HCT116 (cell line): ENCODE data around the gene PPP4R3A. TPM values are rescaled to one million over a fixed set of nuclear protein-coding genes. Genes with fewer than 3 reads are reported as not detected.

Source experiments
- ATAC-seq: fragments of 200-7000 bp; cut with Tn5 transposase; 2 replicates; pipeline ENCODE4 v1.9.1; 2020; ENCODE audit warnings: mild to moderate bottlenecking, moderate library complexity
- BruUV-seq: library from RNA; stranded (reverse); fragments of 400-500 nt; replicated peaks from 2 replicates; lab custom pipeline; 2021; lab: Mats Ljungman, UMichigan
- CTCF ChIA-PET: fragments of 300-600 bp; sonication (Branson Sonifier 250); formaldehyde crosslinking; loops from one replicate; lab custom pipeline; 2021; ENCODE audit warnings: antibody characterized with exemption; lab: Charles Lee
- POLR2A ChIA-PET: fragments of 300-600, 350-600 bp; sonication (Branson Sonifier 250); formaldehyde crosslinking; loops from one replicate; lab custom pipeline; 2021; ENCODE audit warnings: antibody characterized with exemption; lab: Charles Lee
- RAD21 ChIA-PET, 2 experiments: fragments of 300-600 bp; sonication (Branson Sonifier 250); formaldehyde crosslinking; loops; one replicate each; lab custom pipeline; 2023; ENCODE audit warnings: low total read pairs in 2 of 2; ENCODE audit not compliant: uncharacterized antibody in 2 of 2, unreplicated experiment in 2 of 2, low non-redundant PET in 1 of 2; lab: Charles Lee
- DNase-seq: peaks from one replicate; pipeline ENCODE4 v3.0.0-alpha.2; 2010; ENCODE audit warnings: low read depth, low spot score
- H2AFZ ChIP-seq: fragments of 200-600 bp; shearing (Covaris generic), sonication (generic); 2 replicates; pipeline ENCODE4 v1.6.1; 2017; ENCODE audit warnings: low read depth, mixed run types, mixed read lengths, antibody characterized with exemption, low read length; ENCODE audit not compliant: poor library complexity, severe bottlenecking
- H3K27ac ChIP-seq: 2 replicates; pipeline ENCODE4 v1.5.1; 2012; ENCODE audit warnings: low read depth, low read length
- H3K27me3 ChIP-seq: fragments of 200-600 bp; sonication (generic); 2 replicates; pipeline ENCODE4 v1.6.1; 2016; ENCODE audit warnings: mixed run types, low read length, mixed read lengths; ENCODE audit not compliant: insufficient read depth
- H3K36me3 ChIP-seq, 2 experiments: fragments of 200-500 bp in 1 of 2; fragments of 200-600 bp in 1 of 2; sonication (Bioruptor generic) in 1 of 2; sonication (generic) in 1 of 2; 2 replicates each; pipeline versions ENCODE4 v1.5.1 to v1.6.1; 2014 to 2016; ENCODE audit warnings: low read length in 2 of 2, inconsistent platforms in 1 of 2, mixed read lengths in 1 of 2, mixed run types in 1 of 2; ENCODE audit not compliant: insufficient read depth in 2 of 2, control insufficient read depth in 1 of 2
- H3K4me1 ChIP-seq, 2 experiments: fragments of 200-600 bp in 1 of 2; sonication (generic) in 1 of 2; 2 replicates each; pipeline versions ENCODE4 v1.5.1 to v1.6.1; 2012 to 2017; ENCODE audit warnings: low read length in 2 of 2, inconsistent platforms in 1 of 2, mild to moderate bottlenecking in 1 of 2, mixed read lengths in 1 of 2, mixed run types in 1 of 2, moderate library complexity in 1 of 2; ENCODE audit not compliant: insufficient read depth in 2 of 2, control insufficient read depth in 1 of 2
- H3K4me2 ChIP-seq: fragments of 200-600 bp; sonication (generic); 2 replicates; pipeline ENCODE4 v1.6.1; 2017; ENCODE audit warnings: mixed run types, low read length, mixed read lengths
- H3K4me3 ChIP-seq, 2 experiments: fragments of 200-600 bp in 1 of 2; sonication (generic) in 1 of 2; replicated peaks in 1 of 2; 2 replicates each; pipeline ENCODE4 v1.5.1; 2011 to 2016; ENCODE audit warnings: low read length in 2 of 2, control low read depth in 1 of 2, low read depth in 1 of 2, mild to moderate bottlenecking in 1 of 2, mixed read lengths in 1 of 2, mixed run types in 1 of 2
- H3K79me2 ChIP-seq: fragments of 200-600 bp; sonication (generic); 2 replicates; pipeline ENCODE4 v1.6.1; 2017; ENCODE audit warnings: mild to moderate bottlenecking, mixed run types, low read length, moderate library complexity, mixed read lengths; ENCODE audit not compliant: insufficient read depth
- H3K9ac ChIP-seq: fragments of 200-600 bp; sonication (generic); 2 replicates; pipeline ENCODE4 v1.6.1; 2016; ENCODE audit warnings: low read length, mixed read lengths
- H3K9me2 ChIP-seq: fragments of 200-600 bp; sonication (generic), shearing (Covaris generic); 2 replicates; pipeline ENCODE4 v1.6.1; 2017; ENCODE audit warnings: mixed run types, mild to moderate bottlenecking, moderate library complexity; ENCODE audit not compliant: insufficient read depth
- H3K9me3 ChIP-seq, 2 experiments: fragments of 200-500 bp in 1 of 2; fragments of 200-600 bp in 1 of 2; sonication (Bioruptor generic) in 1 of 2; sonication (generic) in 1 of 2; 2 replicates each; pipeline ENCODE4 v1.6.1; 2014 to 2017; ENCODE audit warnings: low read length in 2 of 2, mixed read lengths in 2 of 2, inconsistent platforms in 1 of 2, low read depth in 1 of 2, mild to moderate bottlenecking in 1 of 2, mixed run types in 1 of 2, moderate library complexity in 1 of 2; ENCODE audit not compliant: control insufficient read depth in 1 of 2, insufficient read depth in 1 of 2
- H4K20me1 ChIP-seq: fragments of 200-600 bp; sonication (generic), shearing (Covaris generic); 2 replicates; pipeline ENCODE4 v1.6.1; 2017; ENCODE audit warnings: mixed run types, mild to moderate bottlenecking, moderate library complexity; ENCODE audit not compliant: insufficient read depth
- CBX3 ChIP-seq: IDR thresholded peaks from 2 replicates; pipeline ENCODE4 v1.6.1; 2012; ENCODE audit warnings: low read depth
- EZH2phosphoT487 ChIP-seq: fragments of 200-600 bp; IDR thresholded peaks from 2 replicates; pipeline ENCODE4 v1.6.1; 2018; ENCODE audit warnings: antibody characterized with exemption, borderline replicate concordance
- FOSL1 ChIP-seq: IDR thresholded peaks from 2 replicates; pipeline ENCODE4 v1.6.1; 2012; ENCODE audit warnings: low read depth
- POLR2A ChIP-seq: IDR thresholded peaks from 2 replicates; pipeline ENCODE4 v1.7.0; 2011; ENCODE audit warnings: borderline replicate concordance; ENCODE audit not compliant: insufficient read depth, insufficient read length; ENCODE audit errors: extremely low read depth
- POLR2AphosphoS5 ChIP-seq: IDR thresholded peaks from 2 replicates; pipeline ENCODE4 v1.6.1; 2011; ENCODE audit warnings: mild to moderate bottlenecking, low read depth, low read length, moderate library complexity
- TCF7L2 ChIP-seq: IDR thresholded peaks from 2 replicates; pipeline ENCODE4 v1.7.0; 2011; ENCODE audit warnings: borderline replicate concordance, inconsistent platforms; ENCODE audit not compliant: insufficient read depth, insufficient read length; ENCODE audit errors: extremely low read depth
- ZNF274 ChIP-seq: fragments of 200-500 bp; sonication (Bioruptor generic); IDR thresholded peaks from 2 replicates; pipeline ENCODE4 v1.6.1; 2014; ENCODE audit warnings: mild to moderate bottlenecking, low read depth, low read length, inconsistent platforms
- intact Hi-C: fragments of 100-400 bp; cut with micrococcal nuclease; formaldehyde crosslinking; loops from 2 replicates; pipeline ENCODE4 v1.10.0; 2022
- total RNA-seq: library from RNA; stranded (reverse); gene quantifications from one replicate; pipeline ENCODE4 v1.2.1, GENCODE V29; 2021; ENCODE audit not compliant: unreplicated experiment
- TF ChIP-seq, protein P1 (sequence below): IDR thresholded peaks from 2 replicates; pipeline ENCODE4 v1.6.1; 2012

PPP4R3A gene
- total RNA-seq, 1 experiment from 2014 or later: 67.7 TPM

DNA sequence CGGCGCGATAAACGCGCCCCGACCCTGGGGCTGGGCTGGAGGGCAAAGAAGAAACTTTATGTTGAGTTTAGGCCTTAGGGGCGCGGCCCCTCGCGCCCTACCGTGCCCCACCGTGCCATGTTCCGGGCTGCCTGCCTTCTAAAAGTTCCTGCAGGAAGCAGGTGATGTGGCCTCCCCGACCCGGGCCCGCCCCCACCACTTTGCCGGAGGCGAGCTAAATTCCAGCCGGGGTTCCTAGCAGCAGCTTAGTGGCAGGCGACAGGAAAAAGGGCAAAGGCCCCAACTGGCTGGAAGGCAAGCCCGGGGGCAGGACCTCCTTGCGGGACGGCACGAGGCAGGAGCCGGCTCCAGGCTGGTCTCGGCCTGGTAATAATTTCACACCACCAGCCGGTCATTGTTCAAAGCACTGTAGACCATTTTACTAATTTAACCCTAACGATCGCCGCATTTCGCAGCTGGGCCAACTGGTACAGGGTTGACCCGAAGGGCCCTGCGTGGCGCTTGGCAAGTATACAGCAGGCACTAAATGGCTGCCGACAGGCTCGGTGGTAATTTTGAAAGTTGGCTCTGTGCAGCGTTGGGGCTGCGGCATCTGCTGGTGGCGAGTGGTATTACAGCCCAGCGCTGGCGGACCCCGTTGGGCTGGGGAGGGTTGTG, 91.6 kb downstream of the PPP4R3A start (continued):
- no peak for TF ChIP-seq POLR2AphosphoS5
- no peak for TF ChIP-seq ZNF274
- no peak for TF ChIP-seq FOSL1
- no peak for TF ChIP-seq EZH2phosphoT487

DNA sequence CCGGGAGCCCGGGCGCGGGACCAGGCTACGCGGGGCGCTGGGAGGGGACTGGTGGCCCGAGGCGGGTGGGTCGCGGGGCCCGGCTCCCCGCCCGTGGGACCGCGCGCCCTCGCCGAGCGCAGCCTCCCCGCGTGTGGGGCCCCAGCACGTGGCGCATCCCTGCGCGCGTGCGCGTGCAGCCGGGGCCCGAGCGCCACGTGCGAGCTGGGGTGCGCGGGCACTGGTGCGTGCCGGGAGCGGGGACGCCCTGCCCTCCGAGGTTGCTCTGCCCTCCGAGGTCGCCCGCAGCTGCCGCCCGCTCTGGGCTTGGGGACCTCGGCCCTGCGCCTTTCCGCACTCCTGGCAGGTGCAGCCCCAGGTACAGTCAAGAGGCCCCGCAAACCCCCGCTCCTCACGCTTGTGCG, 92.1 kb downstream of the PPP4R3A start:
- Histone ChIP-seq H3K27ac (peak overlapping the region; percentile 60; the same call in 1 of the 2 replicates), H3K9me2 (no peaks in the 10 kb centered on the region), H3K4me2 (peak overlapping the region; percentile 49), H3K27me3 (no peaks in the 10 kb centered on the region), H3K36me3 (no peaks in the 10 kb centered on the region), H3K9me3 (no peaks in the 10 kb centered on the region), H3K9ac (peak overlapping the region; percentile 38; the same call in 1 of the 2 replicates), H3K79me2 (peaks cover 10% of the 10 kb centered on the region; the same call in 1 of the 2 replicates), H2AFZ (peak overlapping the region; percentile 37), H4K20me1 (no peaks in the 10 kb centered on the region), H3K4me3 (no peak overlapping the region; a peak in 1 of 4 replicates), H3K4me1 (peaks cover 11 to 29% of the 10 kb centered on the region in 2 experiments)
- no TSS peak for BruUV-seq
- DNase-seq (peak; percentile 32), ATAC-seq (peak; percentile 72)
- CTCF ChIA-PET: interaction anchor here (1.1 to 2.4 kb wide), 3 partner anchors 9 to 94 kb away, joined by 3 to 11 read pairs (median 6); no protein-coding TSS in a partner anchor
- RAD21 ChIA-PET: interaction anchor here in 1 of 2 experiments (0.7 kb wide), 1 partner anchor 93 kb away, joined by 5 read pairs; no protein-coding TSS in a partner anchor
- POLR2A ChIA-PET: no interaction called here
- TF ChIP-seq TCF7L2 (no peak), CBX3 (peak; percentile 37; the same call in 1 of the 2 replicates), ZNF274 (no peak), POLR2A (peak; percentile 52)
- TF ChIP-seq, protein P1, sequence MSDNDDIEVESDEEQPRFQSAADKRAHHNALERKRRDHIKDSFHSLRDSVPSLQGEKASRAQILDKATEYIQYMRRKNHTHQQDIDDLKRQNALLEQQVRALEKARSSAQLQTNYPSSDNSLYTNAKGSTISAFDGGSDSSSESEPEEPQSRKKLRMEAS: peak; percentile 96
- intact Hi-C loops: loop anchor here (5.0 kb wide), 1 partner anchor 494 kb away; no protein-coding TSS in a partner anchor
